HG03066 (cell line): ENCODE results near the gene CRTC3.

Experiments
- ATAC-seq: cut with Tn5 transposase; IDR thresholded peaks from one replicate; pipeline ENCODE4 v1.9.1; 2021; ENCODE audit warnings: low read depth; ENCODE audit not compliant: unreplicated experiment

The CRTC3 gene

GRCh38 chr15:90561344-90562244 is 31.9 kb downstream of the CRTC3 start:
- ATAC-seq, result no peak

- no peak for ATAC-seq
These were observed 32.9 kb downstream of the CRTC3 start for GRCh38 chr15:90562669-90563068.

DNA sequence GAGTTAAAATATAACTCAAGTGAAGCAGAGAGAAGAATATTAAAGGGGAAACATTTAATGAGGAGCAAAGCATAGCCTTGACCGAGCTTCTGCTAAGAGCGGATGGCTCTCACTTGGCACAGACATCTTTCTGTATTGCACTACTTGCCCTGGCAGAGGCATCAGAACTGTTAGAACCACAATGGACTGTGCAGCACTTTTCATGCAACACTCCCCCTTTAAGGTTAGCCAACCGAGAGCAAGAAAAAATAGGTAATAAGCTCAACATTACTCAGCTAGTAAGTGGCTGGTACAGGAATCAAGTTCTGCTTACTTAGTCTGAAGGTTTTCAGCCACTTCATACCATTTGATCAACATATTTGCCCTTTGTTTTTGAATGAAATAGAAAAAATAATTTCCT is 33.7 kb downstream of the CRTC3 start:
- no peak for ATAC-seq

DNA sequence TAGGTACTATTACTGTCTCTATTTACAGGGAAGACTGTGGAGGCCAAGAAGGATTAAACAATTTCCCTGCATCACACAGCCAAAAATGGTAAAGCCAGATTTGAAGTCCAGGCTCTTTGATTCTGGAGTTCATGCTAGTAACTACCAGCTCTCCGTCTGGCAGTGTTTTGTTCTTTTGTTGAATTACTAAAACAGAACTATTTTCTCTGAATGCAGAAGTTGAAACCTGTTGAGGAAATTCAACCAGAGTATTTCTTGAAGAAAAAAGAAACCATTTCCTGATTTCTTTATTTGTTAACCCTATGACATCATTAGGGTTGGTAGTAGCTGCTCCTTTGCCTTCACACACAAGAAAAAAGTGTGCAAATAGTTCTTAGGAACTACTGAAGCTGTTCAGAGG is 34.3 kb downstream of the CRTC3 start:
- peak; percentile 51 for ATAC-seq

- no peak for ATAC-seq
These were observed 34.9 kb downstream of the CRTC3 start for GRCh38 chr15:90564590-90564989.

DNA sequence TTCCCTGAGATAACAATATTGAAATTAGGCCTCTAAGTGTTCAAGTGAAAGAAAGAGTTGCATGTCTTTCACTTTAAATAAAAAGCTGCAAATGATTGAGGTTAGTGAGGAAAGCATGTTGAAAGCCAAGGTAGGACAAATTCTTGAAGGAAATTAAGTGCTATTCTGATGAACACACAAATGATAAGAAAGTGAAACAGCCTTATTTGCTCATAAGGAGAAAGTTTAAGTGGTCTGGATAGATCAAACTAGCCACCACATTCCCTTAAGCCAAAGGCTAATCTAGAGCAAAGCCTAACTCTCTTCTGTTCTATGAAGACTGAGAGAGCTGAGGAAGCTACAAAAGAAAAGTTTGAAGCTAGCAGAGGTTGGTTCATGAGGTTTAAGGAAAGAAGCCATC is 36.1 kb downstream of the CRTC3 start:
- no peak for ATAC-seq

DNA sequence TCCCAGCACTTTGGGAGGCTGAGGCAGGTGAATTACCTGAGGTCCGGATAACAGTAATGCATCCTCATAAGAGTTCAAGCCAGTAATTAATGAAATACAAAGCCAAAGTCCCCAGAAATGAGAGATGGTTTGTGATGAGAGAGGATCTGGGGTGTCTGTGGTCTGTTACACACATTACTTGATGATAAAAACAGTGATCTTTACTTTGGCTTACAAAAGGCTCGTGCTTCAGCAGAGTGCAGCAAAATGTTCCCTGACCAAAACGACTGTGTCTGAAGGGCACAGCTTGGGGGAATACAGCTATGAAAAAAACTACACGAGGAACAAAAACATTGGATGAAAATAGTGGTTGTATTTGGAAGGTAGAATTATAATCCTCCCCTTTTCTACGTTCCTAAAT is 40.9 kb downstream of the CRTC3 start:
- no peak for ATAC-seq

- no peak for ATAC-seq
These were observed 41.4 kb downstream of the CRTC3 start for GRCh38 chr15:90571063-90571541.

DNA sequence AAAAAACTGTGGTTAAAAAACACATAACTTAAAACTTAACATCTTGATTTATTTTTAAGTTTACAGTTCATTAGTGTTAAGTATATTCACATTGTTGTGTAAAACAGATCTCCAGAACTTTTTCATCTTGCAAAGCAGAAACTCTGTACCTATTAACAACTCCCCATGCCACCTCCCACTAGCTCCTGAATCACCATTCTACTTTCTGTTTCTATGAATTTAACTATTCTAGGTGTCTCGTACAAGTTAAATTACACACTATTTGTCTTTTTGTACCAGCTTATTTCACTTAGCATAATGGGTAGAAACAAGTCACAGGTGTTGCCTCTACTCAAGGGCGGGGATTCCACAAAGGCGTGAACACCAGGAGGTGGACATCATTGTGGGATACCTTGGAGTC is 43.2 kb downstream of the CRTC3 start:
- no peak for ATAC-seq

DNA sequence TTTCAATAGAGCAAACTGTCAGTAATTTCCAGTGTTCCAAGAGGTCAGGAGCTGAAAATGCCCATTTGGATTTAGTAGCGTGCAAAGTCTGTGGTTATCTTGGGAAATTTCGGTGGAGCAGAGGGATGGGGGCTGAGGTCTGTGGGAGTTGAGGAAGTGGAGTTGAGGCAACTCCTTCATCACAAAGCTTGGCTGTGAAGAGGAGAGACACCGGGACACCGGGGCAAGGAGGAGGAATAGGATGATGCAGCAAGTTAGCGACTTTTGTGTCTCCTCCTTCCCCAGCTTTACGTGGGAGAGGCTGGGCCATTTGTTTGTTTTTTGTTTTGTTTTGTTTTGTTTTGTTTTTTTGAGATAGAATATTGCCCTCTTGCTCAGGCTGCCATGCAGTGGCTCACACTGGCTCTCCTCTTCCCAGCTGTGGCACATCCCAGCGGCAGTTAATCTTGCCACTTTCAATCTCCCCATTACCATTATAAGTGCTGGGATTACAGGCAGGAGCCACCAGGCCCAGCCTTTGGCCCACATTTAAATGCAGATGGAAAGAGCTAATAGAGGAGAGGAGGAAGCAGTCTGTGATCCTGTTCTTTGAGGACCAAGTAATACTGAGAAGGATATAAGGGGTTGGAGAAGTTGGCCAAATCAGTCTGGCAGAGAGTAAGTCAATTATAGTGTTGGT is 47.1 kb downstream of the CRTC3 start:
- ATAC-seq, result no peak

GRCh38 chr15:90579213-90579612 is 49.5 kb downstream of the CRTC3 start:
- ATAC-seq, result no peak

DNA sequence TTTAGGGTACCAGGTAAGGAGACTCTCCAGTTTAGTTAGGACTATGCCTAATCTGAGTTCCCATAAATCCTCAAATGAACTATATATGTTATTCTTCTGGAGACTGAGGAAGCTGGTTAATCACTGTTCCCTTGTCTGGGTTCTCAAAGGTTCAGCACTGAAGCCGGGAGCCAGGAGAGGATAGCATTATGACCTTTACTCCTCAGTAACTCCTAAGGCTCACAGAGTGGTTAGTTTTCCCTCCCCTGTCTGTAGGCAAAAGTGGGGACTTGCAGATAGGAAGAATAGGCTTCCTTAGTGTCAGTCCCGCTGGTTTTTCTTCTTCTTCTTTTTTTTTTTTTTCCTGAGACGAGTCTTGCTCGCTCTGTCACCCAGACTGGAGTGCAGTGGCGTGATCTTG is 50.4 kb downstream of the CRTC3 start:
- ATAC-seq, result no peak

DNA sequence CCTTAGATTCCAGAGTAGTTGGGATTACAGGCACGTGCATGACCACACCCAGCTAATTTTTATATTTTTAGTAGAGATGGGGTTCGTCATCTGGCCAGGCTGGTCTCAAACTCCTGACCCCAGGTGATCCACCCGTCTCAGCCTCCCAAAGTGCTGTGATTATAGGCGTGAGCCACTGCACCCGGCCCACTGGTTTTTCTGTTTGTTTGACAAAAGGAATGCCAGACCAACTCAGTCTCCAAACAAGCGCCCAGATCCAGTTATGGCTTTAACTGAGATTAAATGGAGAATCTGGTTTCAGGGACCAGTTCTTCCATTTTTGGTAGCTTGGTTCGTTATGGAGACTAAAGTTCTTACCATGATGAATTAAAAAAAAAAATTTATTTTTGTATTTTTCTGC is 50.8 kb downstream of the CRTC3 start:
- no peak for ATAC-seq

DNA sequence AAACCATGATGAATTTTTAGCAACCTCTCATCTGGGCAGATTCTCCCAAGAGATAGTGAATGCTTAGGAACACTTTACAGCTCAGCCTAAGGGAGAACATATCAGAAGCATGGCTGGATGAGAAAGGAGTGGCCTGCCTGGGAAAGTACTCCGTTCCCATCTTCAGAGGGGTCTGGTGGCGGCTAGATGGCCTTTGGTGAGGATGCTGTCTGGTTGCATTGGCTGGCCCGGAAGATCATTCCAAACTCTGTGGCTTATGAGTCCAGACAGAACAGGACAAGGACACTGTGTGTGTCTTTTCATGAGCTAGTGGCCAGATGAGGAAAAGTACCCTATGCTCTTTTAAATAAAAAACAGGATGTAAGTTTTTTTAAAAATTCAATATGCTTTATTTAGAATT is 51.2 kb downstream of the CRTC3 start:
- ATAC-seq, result no peak

DNA sequence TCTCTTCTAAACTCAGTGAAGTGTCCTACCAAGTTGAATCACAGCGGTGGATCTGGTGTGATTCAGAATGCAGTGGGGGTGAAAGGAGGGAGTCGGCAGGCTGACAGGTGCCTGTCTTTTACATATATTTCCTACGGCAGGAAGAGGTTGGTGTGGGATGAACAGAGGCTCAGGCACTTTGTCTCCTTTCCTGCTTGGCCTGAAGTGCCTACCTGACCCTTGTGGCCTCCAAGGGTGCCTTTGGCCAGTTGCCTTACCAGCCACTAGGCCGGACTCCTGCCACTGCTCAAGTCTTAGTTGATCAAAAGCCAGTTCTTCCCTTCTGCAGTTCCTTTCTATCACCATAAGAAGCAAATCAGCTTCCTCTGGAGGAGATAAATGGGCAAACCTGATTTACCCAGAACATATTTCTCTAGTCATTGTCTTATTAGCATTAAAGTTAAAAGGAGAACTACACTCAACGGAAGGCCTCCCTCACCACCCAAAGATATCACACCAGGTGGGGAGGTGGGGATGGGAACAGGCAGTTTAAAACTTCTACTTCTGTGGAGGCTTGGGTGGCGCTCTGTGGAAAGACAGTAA is 52.1 kb downstream of the CRTC3 start:
- ATAC-seq, result no peak

- ATAC-seq, result no peak
These were observed 52.8 kb downstream of the CRTC3 start for GRCh38 chr15:90582553-90582952.

GRCh38 chr15:90583471-90584252 is 53.9 kb downstream of the CRTC3 start:
- no peak for ATAC-seq

GRCh38 chr15:90584841-90585240 is 55.1 kb downstream of the CRTC3 start:
- no peak for ATAC-seq

DNA sequence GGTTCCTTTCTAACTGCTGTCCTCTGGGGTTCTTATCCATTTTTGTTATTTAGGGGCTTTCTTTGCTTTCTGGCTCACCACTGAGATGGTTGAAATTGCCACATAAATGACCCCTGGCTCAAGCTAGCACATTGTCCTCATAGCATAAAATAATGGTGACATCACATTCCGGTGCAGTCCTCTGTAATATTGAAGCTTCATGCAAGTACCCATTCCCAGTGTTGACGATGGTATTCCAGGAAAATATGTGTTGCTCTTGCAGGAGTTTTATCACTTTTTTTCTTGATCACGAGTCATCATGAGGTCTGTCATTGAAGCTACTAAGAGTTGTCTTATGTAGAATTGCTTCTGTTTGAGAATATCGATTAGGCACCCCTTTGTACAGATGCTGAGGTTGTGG is 56.1 kb downstream of the CRTC3 start:
- no peak for ATAC-seq

DNA sequence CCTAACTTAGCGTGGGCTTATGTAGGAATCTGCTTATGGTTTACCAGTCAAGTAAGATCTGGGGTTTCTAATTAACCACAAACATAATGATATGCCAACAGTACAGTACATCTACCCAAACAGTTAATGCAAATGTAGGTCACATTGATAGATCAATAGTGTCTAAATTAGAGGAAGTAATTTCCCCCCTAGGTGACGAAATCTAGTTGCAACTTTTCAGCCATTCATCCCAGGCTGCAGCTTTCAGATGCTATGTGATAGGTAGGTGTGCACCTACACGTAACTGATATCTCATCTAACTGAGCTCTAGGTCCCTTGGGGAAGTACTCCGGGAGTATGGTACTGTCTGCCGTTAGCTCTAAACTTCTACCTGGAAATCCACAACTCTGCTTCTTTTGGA is 57.2 kb downstream of the CRTC3 start:
- ATAC-seq, result no peak

GRCh38 chr15:90588427-90588826 is 58.7 kb downstream of the CRTC3 start:
- ATAC-seq, result no peak
